GM12872 (cell line): ENCODE measurements around the gene PAGE5.

Source experiments
- TF ChIP-seq, protein P1 (sequence below): IDR thresholded peaks from 3 replicates; pipeline ENCODE4 v1.5.1; 2011; ENCODE audit warnings: low read depth, mild to moderate bottlenecking, low read length, moderate library complexity; ENCODE audit not compliant: insufficient read depth

The PAGE5 gene, protein sequence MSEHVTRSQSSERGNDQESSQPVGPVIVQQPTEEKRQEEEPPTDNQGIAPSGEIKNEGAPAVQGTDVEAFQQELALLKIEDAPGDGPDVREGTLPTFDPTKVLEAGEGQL

DNA sequence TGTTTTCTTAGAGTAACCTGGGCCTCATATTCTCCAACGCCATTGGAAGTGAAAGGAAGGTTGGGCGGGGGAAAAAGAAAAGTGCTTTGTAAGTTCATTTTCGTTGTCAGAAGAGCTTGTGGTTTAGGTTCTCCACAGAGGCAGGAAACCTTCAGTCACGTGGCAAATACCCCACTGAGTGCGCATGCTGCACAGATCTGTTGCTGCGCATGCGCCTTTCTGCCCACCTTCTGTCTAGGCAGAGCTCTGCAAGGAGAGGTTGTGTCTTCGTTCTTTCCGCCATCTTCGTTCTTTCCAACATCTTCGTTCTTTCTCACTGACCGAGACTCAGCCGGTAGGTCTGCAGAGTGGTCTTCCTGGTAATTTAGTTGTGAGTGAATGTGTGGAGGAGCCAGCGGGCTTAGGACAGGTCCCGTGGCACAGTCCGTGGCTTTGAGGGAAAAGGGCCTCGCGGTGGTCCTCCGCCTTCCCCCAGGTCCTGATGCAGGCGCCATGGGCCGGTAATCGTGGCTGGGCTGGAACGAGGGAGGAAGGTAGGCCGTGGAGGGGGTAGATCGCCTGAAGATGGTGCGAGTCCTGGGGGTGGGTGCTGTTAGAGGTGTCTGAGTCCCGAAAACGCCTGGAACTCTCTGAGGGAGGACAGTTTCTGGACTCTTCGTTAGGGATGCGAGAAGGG, at the start of gene PAGE5:
Gene PAGE5, plus strand, starts transcription at position 228 of the 676 bp plus-strand sequence. CDS start 1,037 bp downstream, outside the sequence.
- TF ChIP-seq, protein P1, sequence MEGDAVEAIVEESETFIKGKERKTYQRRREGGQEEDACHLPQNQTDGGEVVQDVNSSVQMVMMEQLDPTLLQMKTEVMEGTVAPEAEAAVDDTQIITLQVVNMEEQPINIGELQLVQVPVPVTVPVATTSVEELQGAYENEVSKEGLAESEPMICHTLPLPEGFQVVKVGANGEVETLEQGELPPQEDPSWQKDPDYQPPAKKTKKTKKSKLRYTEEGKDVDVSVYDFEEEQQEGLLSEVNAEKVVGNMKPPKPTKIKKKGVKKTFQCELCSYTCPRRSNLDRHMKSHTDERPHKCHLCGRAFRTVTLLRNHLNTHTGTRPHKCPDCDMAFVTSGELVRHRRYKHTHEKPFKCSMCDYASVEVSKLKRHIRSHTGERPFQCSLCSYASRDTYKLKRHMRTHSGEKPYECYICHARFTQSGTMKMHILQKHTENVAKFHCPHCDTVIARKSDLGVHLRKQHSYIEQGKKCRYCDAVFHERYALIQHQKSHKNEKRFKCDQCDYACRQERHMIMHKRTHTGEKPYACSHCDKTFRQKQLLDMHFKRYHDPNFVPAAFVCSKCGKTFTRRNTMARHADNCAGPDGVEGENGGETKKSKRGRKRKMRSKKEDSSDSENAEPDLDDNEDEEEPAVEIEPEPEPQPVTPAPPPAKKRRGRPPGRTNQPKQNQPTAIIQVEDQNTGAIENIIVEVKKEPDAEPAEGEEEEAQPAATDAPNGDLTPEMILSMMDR: no peak

DNA sequence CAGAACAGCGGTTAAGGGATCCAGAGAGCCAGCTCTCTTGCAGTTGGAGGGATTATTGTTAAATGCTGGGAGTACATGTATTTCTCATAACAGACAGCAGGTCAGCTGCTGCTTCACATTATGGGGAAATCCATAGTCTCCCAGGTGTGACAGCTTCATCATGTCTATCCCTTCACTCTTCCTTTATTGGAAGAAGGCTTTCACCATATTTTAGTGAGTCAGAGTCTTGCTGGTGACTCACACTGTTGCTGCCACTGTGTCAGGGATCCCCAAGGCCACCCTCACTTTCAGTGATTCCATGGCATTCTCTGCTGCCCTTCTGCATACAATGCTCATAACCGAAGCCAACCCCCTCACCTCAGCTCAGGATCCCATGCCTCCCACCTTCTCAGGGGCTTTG, 32.9 kb upstream of the PAGE5 start:
- TF ChIP-seq, protein P1: no peak

GRCh38 chrX:55196688-55197087, 23.5 kb upstream of the PAGE5 start:
- TF ChIP-seq, protein P1: no peak

DNA sequence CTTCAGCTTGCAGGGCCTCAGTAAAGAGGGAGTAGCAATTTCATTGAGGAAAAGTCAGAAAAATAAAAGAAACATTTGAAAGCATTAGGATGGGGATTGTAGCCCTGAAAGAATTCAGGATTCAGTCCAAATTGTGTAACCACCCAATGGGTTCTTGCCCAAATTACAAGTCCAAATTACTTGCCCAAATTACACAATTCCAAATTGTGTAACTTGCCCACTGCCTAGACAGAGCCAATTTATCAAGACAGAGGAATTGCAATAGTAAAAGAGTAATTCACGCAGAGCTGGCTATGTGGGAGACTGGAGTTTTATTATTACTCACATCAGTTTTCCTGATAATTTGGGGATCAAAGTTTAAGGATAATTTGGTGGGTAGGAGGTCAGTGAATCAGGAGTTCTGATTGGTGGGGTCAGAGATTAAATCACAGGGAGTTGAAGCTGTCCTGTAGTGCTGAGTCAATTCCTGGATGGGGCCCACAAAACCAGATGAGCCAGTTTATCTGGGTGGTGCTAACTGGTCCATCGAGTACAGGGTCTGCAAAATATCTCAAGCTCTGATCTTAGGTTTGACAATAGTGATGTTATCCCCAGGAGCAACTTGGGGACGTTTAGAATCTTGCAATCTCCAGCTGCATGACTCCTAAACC, 18.1 kb upstream of the PAGE5 start:
- TF ChIP-seq, protein P1: no peak

GRCh38 chrX:55206162-55206941, 13.8 kb upstream of the PAGE5 start:
- TF ChIP-seq, protein P1: no peak

GRCh38 chrX:55210931-55211677, 9.0 kb upstream of the PAGE5 start:
- TF ChIP-seq, protein P1: no peak
